LNCAP (cell line): ENCODE measurements around the gene PGAP6.

Experiments
- CTCF ChIP-seq: fragments of 450-650 bp; IDR thresholded peaks from 2 replicates; pipeline ENCODE4 v1.5.1; 2017; ENCODE audit warnings: mild to moderate bottlenecking

PGAP6 gene

GRCh38 chr16:381789-382717 is at the start of gene PGAP6:
PGAP6 (minus strand) TSS chr16:381978; CDS start chr16:381821, 157 bp downstream.
- TF ChIP-seq CTCF: no peak

- TF ChIP-seq CTCF: no peak
These were observed 49.1 kb upstream of the PGAP6 start for GRCh38 chr16:430904-431303.

GRCh38 chr16:427250-427649 is 45.5 kb upstream of the PGAP6 start:
- no peak for TF ChIP-seq CTCF

GRCh38 chr16:426906-427249 is 45.1 kb upstream of the PGAP6 start:
- TF ChIP-seq CTCF: no peak

- TF ChIP-seq CTCF: no peak
These were observed 44.5 kb upstream of the PGAP6 start for GRCh38 chr16:426115-426905.

- TF ChIP-seq CTCF: no peak
These were observed 43.9 kb upstream of the PGAP6 start for GRCh38 chr16:425740-426114.

GRCh38 chr16:425082-425718 is 43.4 kb upstream of the PGAP6 start, which contains the start of gene RAB11FIP3:
RAB11FIP3 (plus strand) TSS chr16:425649; CDS start chr16:426007, 358 bp downstream.
- TF ChIP-seq CTCF: no peak
